SU-DHL-6 (cell line): Measurements from ENCODE around the gene TPRKB.
"Not testable (repeated sequence)": the region's sequence is repeated elsewhere in the genome, so short reads cannot be mapped to it uniquely, and the experiment has no call there.

Experiments used
- H2AFZ ChIP-seq: fragments of 200-600 bp; sonication (generic); 2 replicates; pipeline ENCODE4 v1.6.1; 2014; ENCODE audit warnings: low read depth, mild to moderate bottlenecking, moderate library complexity, mixed read lengths, antibody characterized with exemption, low read length; ENCODE audit not compliant: severe bottlenecking
- H3F3A ChIP-seq: fragments of 200-600 bp; shearing (Covaris generic); 2 replicates; pipeline ENCODE4 v1.6.0; 2016; ENCODE audit warnings: antibody characterized with exemption, mild to moderate bottlenecking; ENCODE audit not compliant: insufficient read depth
- H3K27ac ChIP-seq: fragments of 200-600 bp; sonication (generic); 2 replicates; pipeline ENCODE4 v1.5.1; 2016; ENCODE audit warnings: low read depth, mild to moderate bottlenecking, low read length, moderate library complexity, mixed read lengths
- H3K27me3 ChIP-seq: fragments of 200-600 bp; sonication (generic), shearing (Covaris generic); 2 replicates; pipeline ENCODE4 v1.6.0; 2014; ENCODE audit warnings: mild to moderate bottlenecking, low read length
- H3K36me3 ChIP-seq: fragments of 200-600 bp; sonication (generic); 2 replicates; pipeline ENCODE4 v1.6.1; 2014; ENCODE audit warnings: mild to moderate bottlenecking, low read length, mixed read lengths
- H3K4me2 ChIP-seq: fragments of 300-600, 200-600 bp; shearing (Covaris generic), sonication (generic); 2 replicates; pipeline ENCODE4 v1.6.0; 2014; ENCODE audit warnings: low read length, low read depth, mild to moderate bottlenecking; ENCODE audit not compliant: poor library complexity, severe bottlenecking
- H3K4me3 ChIP-seq: fragments of 200-600 bp; sonication (generic); 2 replicates; pipeline ENCODE4 v1.5.1; 2014; ENCODE audit warnings: antibody characterized with exemption, low read length, mild to moderate bottlenecking, mixed read lengths; ENCODE audit not compliant: insufficient read depth, poor library complexity, severe bottlenecking
- H3K79me2 ChIP-seq: fragments of 200-600 bp; sonication (generic); 2 replicates; pipeline ENCODE4 v1.6.1; 2014; ENCODE audit warnings: mild to moderate bottlenecking, low read length, moderate library complexity; ENCODE audit not compliant: insufficient read depth
- H3K9ac ChIP-seq: fragments of 200-600 bp; sonication (generic); 2 replicates; pipeline ENCODE4 v1.7.0; 2014; ENCODE audit warnings: mild to moderate bottlenecking, low read length
- H3K9me2 ChIP-seq: fragments of 200-600 bp; sonication (generic); replicated peaks from 2 replicates; pipeline ENCODE4 v1.6.1; 2014; ENCODE audit warnings: low read length; ENCODE audit not compliant: insufficient read depth
- H3K9me3 ChIP-seq: fragments of 200-600 bp; sonication (generic); 2 replicates; pipeline ENCODE4 v1.6.1; 2014; ENCODE audit warnings: low read length, mixed read lengths; ENCODE audit not compliant: insufficient read depth
- H4K20me1 ChIP-seq: fragments of 200-600 bp; sonication (generic); 2 replicates; pipeline ENCODE4 v1.6.1; 2014; ENCODE audit warnings: low read depth, mild to moderate bottlenecking, antibody characterized with exemption, low read length, moderate library complexity, mixed read lengths
- CTCF ChIP-seq: fragments of 200-600 bp; sonication (generic); IDR thresholded peaks from one replicate; pipeline ENCODE4 v1.5.1; 2017; ENCODE audit warnings: antibody characterized with exemption, mild to moderate bottlenecking, low read length, moderate library complexity; ENCODE audit not compliant: insufficient read depth, poor library complexity, severe bottlenecking

Gene TPRKB

GRCh38 chr2:73679951-73680571 is 57.1 kb downstream of the TPRKB start:
- H3K79me2 ChIP-seq, H2AFZ ChIP-seq, H3K36me3 ChIP-seq, H3K27me3 ChIP-seq, H3F3A ChIP-seq, H3K27ac ChIP-seq, H3K4me3 ChIP-seq, H4K20me1 ChIP-seq, H3K9me2 ChIP-seq, H3K9ac ChIP-seq, H3K9me3 ChIP-seq, H3K4me2 ChIP-seq: not testable (repeated sequence)
- TF ChIP-seq CTCF, result peak; percentile 49
